H9 (cell line): ENCODE results near the gene ADGRL3. TPM values are rescaled to one million over a fixed set of nuclear protein-coding genes. Genes with fewer than 3 reads are reported as not detected.

Source experiments
- DNase-seq: peaks from one replicate; pipeline ENCODE4 v3.0.0-alpha.2; 2017
- H2AFZ ChIP-seq: one replicate; pipeline ENCODE4 v1.6.1; 2013; ENCODE audit warnings: mild to moderate bottlenecking, low read length, control low read depth, moderate library complexity
- H2AK5ac ChIP-seq: 2 replicates; pipeline ENCODE4 v1.6.1; 2013; ENCODE audit warnings: low read length, control low read depth, mixed read lengths; ENCODE audit not compliant: insufficient read length
- H2BK120ac ChIP-seq: one replicate; pipeline ENCODE4 v1.6.1; 2013; ENCODE audit warnings: low read depth, mild to moderate bottlenecking, low read length, control low read depth, inconsistent platforms; ENCODE audit not compliant: poor library complexity, severe bottlenecking
- H2BK12ac ChIP-seq: 2 replicates; pipeline ENCODE4 v1.6.1; 2013; ENCODE audit warnings: low read length, control low read depth, mixed read lengths, low read depth; ENCODE audit not compliant: insufficient read length
- H2BK15ac ChIP-seq: 2 replicates; pipeline ENCODE4 v1.6.1; 2013; ENCODE audit warnings: low read depth, low read length, control low read depth
- H2BK20ac ChIP-seq: one replicate; pipeline ENCODE4 v1.6.1; 2013; ENCODE audit warnings: low read depth, mild to moderate bottlenecking, low read length, control low read depth, inconsistent platforms; ENCODE audit not compliant: poor library complexity, severe bottlenecking
- H2BK5ac ChIP-seq: 2 replicates; pipeline ENCODE4 v1.6.1; 2013; ENCODE audit warnings: low read length, control low read depth, mixed read lengths; ENCODE audit not compliant: insufficient read length
- H3K14ac ChIP-seq: 2 replicates; pipeline ENCODE4 v1.6.1; 2013; ENCODE audit warnings: low read length, control low read depth; ENCODE audit not compliant: insufficient read depth
- H3K18ac ChIP-seq: 2 replicates; pipeline ENCODE4 v1.6.1; 2013; ENCODE audit warnings: low read depth, mild to moderate bottlenecking, mixed read lengths, low read length, control low read depth; ENCODE audit not compliant: insufficient read length
- H3K23ac ChIP-seq: 2 replicates; pipeline ENCODE4 v1.6.1; 2013; ENCODE audit warnings: low read length, control low read depth, mixed read lengths, low read depth; ENCODE audit not compliant: insufficient read length
- H3K23me2 ChIP-seq: 2 replicates; pipeline ENCODE4 v1.6.1; 2013; ENCODE audit warnings: low read depth, mild to moderate bottlenecking, mixed read lengths, low read length, control low read depth; ENCODE audit not compliant: insufficient read length, poor library complexity, severe bottlenecking
- H3K27ac ChIP-seq: 2 replicates; pipeline ENCODE4 v1.5.1; 2013; ENCODE audit warnings: low read length, control low read depth, mixed read lengths, low read depth; ENCODE audit not compliant: insufficient read length
- H3K27me3 ChIP-seq: 2 replicates; pipeline ENCODE4 v1.6.1; 2013; ENCODE audit warnings: low read length, control low read depth, inconsistent platforms; ENCODE audit not compliant: insufficient read depth
- H3K4ac ChIP-seq: 2 replicates; pipeline ENCODE4 v1.6.1; 2013; ENCODE audit warnings: low read depth, mild to moderate bottlenecking, control low read depth, inconsistent platforms, low read length, moderate library complexity
- H3K4me1 ChIP-seq: 2 replicates; pipeline ENCODE4 v1.6.1; 2013; ENCODE audit warnings: low read length, control low read depth, inconsistent platforms; ENCODE audit not compliant: insufficient read depth
- H3K4me2 ChIP-seq: 2 replicates; pipeline ENCODE4 v1.6.1; 2013; ENCODE audit warnings: low read length, control low read depth, mixed read lengths; ENCODE audit not compliant: insufficient read length, insufficient read depth
- H3K56ac ChIP-seq: 2 replicates; pipeline ENCODE4 v1.6.1; 2013; ENCODE audit warnings: low read depth, mild to moderate bottlenecking, mixed read lengths, low read length, control low read depth; ENCODE audit not compliant: insufficient read length
- H3K79me1 ChIP-seq: 2 replicates; pipeline ENCODE4 v1.6.1; 2013; ENCODE audit warnings: low read depth, mild to moderate bottlenecking, moderate library complexity, low read length, control low read depth, inconsistent platforms; ENCODE audit not compliant: insufficient read depth, poor library complexity, severe bottlenecking
- H3K79me2 ChIP-seq: 2 replicates; pipeline ENCODE4 v1.6.1; 2013; ENCODE audit warnings: low read length, control low read depth, inconsistent platforms; ENCODE audit not compliant: insufficient read depth
- H3K9ac ChIP-seq: 2 replicates; pipeline ENCODE4 v1.6.1; 2013; ENCODE audit warnings: low read length, control low read depth, mixed read lengths; ENCODE audit not compliant: insufficient read length; ENCODE audit errors: extremely low read depth
- H3K9me3 ChIP-seq: one replicate; pipeline ENCODE4 v1.6.1; 2013; ENCODE audit warnings: low read depth, low read length, inconsistent platforms; ENCODE audit not compliant: control insufficient read depth
- H3T11ph ChIP-seq: one replicate; pipeline ENCODE4 v1.6.1; 2013; ENCODE audit warnings: mild to moderate bottlenecking, low read length, control low read depth, inconsistent platforms
- H4K20me1 ChIP-seq: one replicate; pipeline ENCODE4 v1.6.1; 2013; ENCODE audit not compliant: control insufficient read depth, insufficient read length, insufficient read depth
- H4K5ac ChIP-seq: 2 replicates; pipeline ENCODE4 v1.6.1; 2013; ENCODE audit warnings: low read depth, mild to moderate bottlenecking, mixed read lengths, low read length, control low read depth; ENCODE audit not compliant: insufficient read length
- H4K8ac ChIP-seq: replicated peaks from 2 replicates; pipeline ENCODE4 v1.6.1; 2013; ENCODE audit warnings: low read length, control low read depth, mixed read lengths, low read depth; ENCODE audit not compliant: insufficient read length
- H4K91ac ChIP-seq: 2 replicates; pipeline ENCODE4 v1.6.1; 2013; ENCODE audit warnings: low read depth, mild to moderate bottlenecking, moderate library complexity, mixed read lengths, low read length, control low read depth; ENCODE audit not compliant: insufficient read length
- H3K27ac Mint-ChIP-seq, 3 experiments: 2 replicates in 2 of 3; 3 replicates in 1 of 3; pipeline ENCODE4 v1.8.0; 2020 to 2021; ENCODE audit warnings: mixed read lengths in 3 of 3, mild to moderate bottlenecking in 1 of 3, moderate library complexity in 1 of 3
- H3K27me3 Mint-ChIP-seq: 2 replicates; pipeline ENCODE4 v1.8.0; 2021; ENCODE audit warnings: low read depth, mild to moderate bottlenecking, moderate library complexity, mixed read lengths
- H3K36me3 Mint-ChIP-seq, 3 experiments: 2 replicates in 2 of 3; 3 replicates in 1 of 3; pipeline ENCODE4 v1.8.0; 2020 to 2021; ENCODE audit warnings: low read depth in 3 of 3, mixed read lengths in 3 of 3; ENCODE audit not compliant: insufficient read depth in 1 of 3
- H3K4me1 Mint-ChIP-seq, 2 experiments: 2 replicates each; pipeline ENCODE4 v1.8.0; 2020; ENCODE audit warnings: mixed read lengths in 2 of 2
- H3K4me3 Mint-ChIP-seq, 2 experiments: 2 replicates in 1 of 2; 3 replicates in 1 of 2; pipeline ENCODE4 v1.8.0; 2020 to 2021; ENCODE audit warnings: mild to moderate bottlenecking in 2 of 2, mixed read lengths in 2 of 2, moderate library complexity in 1 of 2
- H3K9me3 Mint-ChIP-seq, 2 experiments: 2 replicates in 1 of 2; 3 replicates in 1 of 2; pipeline ENCODE4 v1.8.0; 2020; ENCODE audit warnings: mild to moderate bottlenecking in 2 of 2, mixed read lengths in 2 of 2, moderate library complexity in 1 of 2
- WGBS: extraction: QIAGEN DNeasy Blood & Tissue Kit; methylation state at CpG from one replicate; pipeline ENCODE4 v1.1.7; 2013; ENCODE audit warnings: missing lambda C conversion rate, low lambda C conversion rate, mixed read lengths; ENCODE audit not compliant: insufficient read length; ENCODE audit errors: extremely low coverage; 5-methylcytosine and 5-hydroxymethylcytosine counted together
- total RNA-seq: library from RNA; stranded (reverse); gene quantifications from 2 replicates; pipeline ENCODE4 v1.2.1, GENCODE V29; 2021
- TF ChIP-seq, protein P1 (sequence below): fragments of 200-600 bp; sonication (generic); conservative IDR thresholded peaks from 3 replicates; pipeline ENCODE4 v1.8.0; 2021; ENCODE audit warnings: antibody characterized with exemption, mild to moderate bottlenecking

The ADGRL3 gene
- total RNA-seq, 1 experiment from 2014 or later = 5.9 TPM

DNA sequence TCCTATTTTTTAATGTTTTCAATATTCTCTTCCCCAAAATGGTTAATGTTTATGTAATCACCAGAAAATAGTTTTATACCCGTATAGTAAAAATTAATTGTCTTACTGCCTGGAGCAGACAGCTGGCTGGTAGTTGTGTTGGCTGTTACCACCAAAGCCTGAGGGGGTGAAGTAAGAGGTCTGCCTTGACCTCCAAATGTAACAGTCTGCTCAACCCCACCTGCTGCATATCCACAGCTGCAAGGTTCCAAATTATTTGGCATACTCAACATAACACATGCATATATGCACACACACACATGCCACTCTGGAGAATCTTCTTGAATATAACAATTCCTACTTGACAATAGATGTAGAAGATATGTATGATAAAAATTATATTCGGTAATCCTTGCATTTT, 624.3 kb downstream of the ADGRL3 start:
- H4K8ac ChIP-seq = no peak overlapping the region
- H3K9me3 ChIP-seq = no peaks in the 10 kb centered on the region
- H2BK5ac ChIP-seq = no peak overlapping the region
- no peak for DNase-seq
- no peak overlapping the region for H4K91ac ChIP-seq
- H3K4me1 ChIP-seq = peaks cover 2% of the 10 kb centered on the region; the same call in 1 of the 2 replicates
- H2BK12ac ChIP-seq = no peak overlapping the region
- H3K9me3 Mint-ChIP-seq = no peaks in the 10 kb centered on the region
- no peak overlapping the region for H3K18ac ChIP-seq
- no peaks in the 10 kb centered on the region for H3K36me3 Mint-ChIP-seq
- no peak overlapping the region for H2AK5ac ChIP-seq
- H3K56ac ChIP-seq = no peak overlapping the region
- H3K27ac Mint-ChIP-seq = no peak overlapping the region
- H3K27me3 Mint-ChIP-seq = no peaks in the 10 kb centered on the region
- H3K14ac ChIP-seq = no peak overlapping the region
- no peak overlapping the region for H3K4me3 Mint-ChIP-seq
- H3K4me2 ChIP-seq = no peak overlapping the region
- H4K5ac ChIP-seq = no peak overlapping the region
- TF ChIP-seq, protein P1, sequence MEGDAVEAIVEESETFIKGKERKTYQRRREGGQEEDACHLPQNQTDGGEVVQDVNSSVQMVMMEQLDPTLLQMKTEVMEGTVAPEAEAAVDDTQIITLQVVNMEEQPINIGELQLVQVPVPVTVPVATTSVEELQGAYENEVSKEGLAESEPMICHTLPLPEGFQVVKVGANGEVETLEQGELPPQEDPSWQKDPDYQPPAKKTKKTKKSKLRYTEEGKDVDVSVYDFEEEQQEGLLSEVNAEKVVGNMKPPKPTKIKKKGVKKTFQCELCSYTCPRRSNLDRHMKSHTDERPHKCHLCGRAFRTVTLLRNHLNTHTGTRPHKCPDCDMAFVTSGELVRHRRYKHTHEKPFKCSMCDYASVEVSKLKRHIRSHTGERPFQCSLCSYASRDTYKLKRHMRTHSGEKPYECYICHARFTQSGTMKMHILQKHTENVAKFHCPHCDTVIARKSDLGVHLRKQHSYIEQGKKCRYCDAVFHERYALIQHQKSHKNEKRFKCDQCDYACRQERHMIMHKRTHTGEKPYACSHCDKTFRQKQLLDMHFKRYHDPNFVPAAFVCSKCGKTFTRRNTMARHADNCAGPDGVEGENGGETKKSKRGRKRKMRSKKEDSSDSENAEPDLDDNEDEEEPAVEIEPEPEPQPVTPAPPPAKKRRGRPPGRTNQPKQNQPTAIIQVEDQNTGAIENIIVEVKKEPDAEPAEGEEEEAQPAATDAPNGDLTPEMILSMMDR = no peak
- H3K79me1 ChIP-seq = no peaks in the 10 kb centered on the region
- whole genome bisulfite sequencing = no CpG with 5 or more reads among the region's 2 CpGs
- no peak overlapping the region for H2AFZ ChIP-seq
- no peak overlapping the region for H2BK15ac ChIP-seq
- H3T11ph ChIP-seq = no peak overlapping the region
- H3K27me3 ChIP-seq = no peaks in the 10 kb centered on the region
- peaks cover 24 to 29% of the 10 kb centered on the region in 2 experiments for H3K4me1 Mint-ChIP-seq
- H3K23me2 ChIP-seq = no peaks in the 10 kb centered on the region
- no peak overlapping the region for H3K23ac ChIP-seq
- H3K9ac ChIP-seq = no peak overlapping the region
- H3K4ac ChIP-seq = no peak overlapping the region
- no peak overlapping the region for H2BK120ac ChIP-seq
- no peaks in the 10 kb centered on the region for H3K79me2 ChIP-seq
- no peak overlapping the region for H3K27ac ChIP-seq
- no peak overlapping the region for H2BK20ac ChIP-seq
- H4K20me1 ChIP-seq = no peaks in the 10 kb centered on the region
